ENCODE data around the gene MLLT11. TPM values are rescaled to one million over a fixed set of nuclear protein-coding genes. Genes with fewer than 3 reads are reported as not detected.

Gene MLLT11
- total RNA-seq, 4 donors from 2014 or later, result 0.38 to 1.6 (median 0.92) TPM

DNA sequence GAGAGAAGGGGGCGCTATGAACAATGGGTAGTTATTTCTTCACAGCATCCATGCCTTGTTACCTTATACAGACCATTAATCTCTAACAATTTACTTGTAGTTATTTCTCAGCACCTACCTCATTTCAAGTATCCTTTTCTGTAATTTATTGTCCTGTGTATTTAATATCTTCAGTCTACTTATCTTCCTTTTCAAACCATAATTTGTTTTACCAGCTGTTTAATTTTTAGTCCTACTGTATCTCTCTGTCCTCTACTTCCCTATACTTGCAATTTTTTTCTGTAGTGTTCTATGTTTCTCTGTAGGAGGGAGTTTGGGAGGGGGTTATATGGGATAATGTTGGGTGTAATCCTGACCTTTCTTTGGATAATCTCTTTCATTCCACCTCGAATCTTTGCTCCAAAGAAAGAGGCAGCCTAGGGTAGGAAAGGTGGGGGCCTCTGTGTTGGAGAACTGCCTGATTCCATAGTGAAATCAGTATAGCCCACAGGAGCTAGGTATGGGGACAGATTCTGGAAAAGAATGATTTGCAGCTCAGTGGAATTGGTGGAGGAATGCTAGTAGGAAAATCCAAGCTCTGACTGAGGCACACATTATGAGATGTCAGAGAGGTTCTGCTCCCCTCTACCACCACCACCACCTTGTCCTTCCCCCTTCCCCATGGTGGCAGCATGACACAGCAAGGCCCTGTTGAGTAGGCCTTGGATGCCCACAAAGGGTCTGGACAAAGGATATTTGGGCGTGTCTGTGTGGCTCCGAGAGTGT lies 642 bp downstream of the MLLT11 start:
- no peak for DNase-seq
- Histone ChIP-seq H3K27ac (peak overlapping the region in 2 of 4 donors; percentile 99), H3K27me3 (no peaks in the 10 kb centered on the region), H3K9me3 (no peaks in the 10 kb centered on the region), H3K4me1 (peaks cover 21 to 44% (median 31%) of the 10 kb centered on the region in 3 donors), H3K36me3 (peaks cover 0 to 19% (median 0%) of the 10 kb centered on the region in 3 donors), H3K4me3 (peak overlapping the region; percentile 83 to 99 (median 96))
- WGBS, 2 donors, result 56% methylated on average over 3 to 4 of the region's 4 CpGs
- intact Hi-C loops (cut with DNase I), result no loop called here
- no peak for TF ChIP-seq POLR2A (IDR thresholded peaks at IDR 0.05)
- TF ChIP-seq, protein P1, sequence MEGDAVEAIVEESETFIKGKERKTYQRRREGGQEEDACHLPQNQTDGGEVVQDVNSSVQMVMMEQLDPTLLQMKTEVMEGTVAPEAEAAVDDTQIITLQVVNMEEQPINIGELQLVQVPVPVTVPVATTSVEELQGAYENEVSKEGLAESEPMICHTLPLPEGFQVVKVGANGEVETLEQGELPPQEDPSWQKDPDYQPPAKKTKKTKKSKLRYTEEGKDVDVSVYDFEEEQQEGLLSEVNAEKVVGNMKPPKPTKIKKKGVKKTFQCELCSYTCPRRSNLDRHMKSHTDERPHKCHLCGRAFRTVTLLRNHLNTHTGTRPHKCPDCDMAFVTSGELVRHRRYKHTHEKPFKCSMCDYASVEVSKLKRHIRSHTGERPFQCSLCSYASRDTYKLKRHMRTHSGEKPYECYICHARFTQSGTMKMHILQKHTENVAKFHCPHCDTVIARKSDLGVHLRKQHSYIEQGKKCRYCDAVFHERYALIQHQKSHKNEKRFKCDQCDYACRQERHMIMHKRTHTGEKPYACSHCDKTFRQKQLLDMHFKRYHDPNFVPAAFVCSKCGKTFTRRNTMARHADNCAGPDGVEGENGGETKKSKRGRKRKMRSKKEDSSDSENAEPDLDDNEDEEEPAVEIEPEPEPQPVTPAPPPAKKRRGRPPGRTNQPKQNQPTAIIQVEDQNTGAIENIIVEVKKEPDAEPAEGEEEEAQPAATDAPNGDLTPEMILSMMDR (IDR thresholded peaks at IDR 0.05), result no peak

DNA sequence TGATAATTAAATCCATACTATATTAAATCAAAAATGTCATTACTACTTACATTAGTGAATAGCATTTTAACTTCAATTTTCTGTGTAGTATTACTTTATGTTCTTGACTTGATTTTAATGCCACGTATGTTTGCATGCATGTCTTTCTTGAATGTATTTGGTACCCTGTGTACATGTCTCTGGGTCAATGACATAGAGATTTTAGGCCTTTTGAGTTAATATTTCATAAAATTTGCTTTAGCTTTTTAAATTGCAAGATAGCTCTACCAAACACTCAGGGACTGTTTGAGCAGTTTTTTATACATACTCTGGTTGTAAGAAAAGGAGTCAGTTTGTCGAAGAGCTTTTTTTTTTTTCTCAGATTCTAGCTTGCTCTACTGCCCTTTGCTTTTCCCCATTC lies 1.5 kb downstream of the MLLT11 start:
- H3K4me3 ChIP-seq, result no peak overlapping the region
- H3K27ac ChIP-seq, result no peak overlapping the region
- WGBS, 2 donors, result 69 to 80% methylated on average over 2 of the region's 2 CpGs
- intact Hi-C loops (cut with DNase I), result no loop called here
- peaks cover 0 to 11% (median 0%) of the 10 kb centered on the region in 3 donors for H3K36me3 ChIP-seq
- TF ChIP-seq POLR2A (IDR thresholded peaks at IDR 0.05), result no peak
- TF ChIP-seq, protein P1 (IDR thresholded peaks at IDR 0.05), result no peak
- peaks cover 13 to 35% (median 23%) of the 10 kb centered on the region in 3 donors for H3K4me1 ChIP-seq
- no peaks in the 10 kb centered on the region for H3K9me3 ChIP-seq
- no peaks in the 10 kb centered on the region for H3K27me3 ChIP-seq
- DNase-seq, result no peak

DNA sequence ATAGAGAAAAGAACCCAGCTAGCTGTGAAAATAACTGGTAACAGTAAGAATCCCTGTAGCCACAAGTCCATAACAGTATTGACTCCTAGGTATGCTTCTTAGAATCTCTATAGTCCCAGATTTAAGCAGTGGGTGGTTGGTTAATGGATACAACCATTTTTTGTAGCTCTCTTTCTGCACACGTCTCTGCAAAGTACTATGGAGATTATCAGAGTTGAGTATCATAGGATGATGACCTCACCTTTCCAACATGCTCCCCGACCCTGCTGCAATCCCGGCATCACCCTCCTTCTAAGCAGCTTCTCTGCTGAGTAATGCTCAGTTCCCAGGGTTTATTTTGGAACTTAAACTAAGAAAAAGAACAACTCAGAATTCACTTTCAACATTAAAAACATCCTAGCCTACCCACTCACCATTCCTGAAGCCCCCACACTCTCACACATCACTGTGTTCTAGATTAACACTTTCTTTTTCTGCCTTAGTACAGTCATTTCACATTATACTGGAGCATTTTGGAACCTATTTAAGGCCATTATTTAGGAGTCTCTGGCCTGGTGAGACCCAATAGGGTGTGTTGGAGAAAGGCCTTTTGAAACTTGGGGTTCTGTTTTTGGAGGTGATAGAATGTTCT lies 2.7 kb downstream of the MLLT11 start:
- no peaks in the 10 kb centered on the region for H3K27me3 ChIP-seq
- H3K4me3 ChIP-seq, result no peak overlapping the region
- H3K36me3 ChIP-seq, result no peaks in the 10 kb centered on the region
- no peak overlapping the region for H3K27ac ChIP-seq
- 63 to 94% methylated on average over 2 to 3 of the region's 3 CpGs for WGBS, 2 donors
- DNase-seq, result no peak
- H3K4me1 ChIP-seq, result peaks cover 4 to 24% (median 11%) of the 10 kb centered on the region in 3 donors
- H3K9me3 ChIP-seq, result no peaks in the 10 kb centered on the region
- intact Hi-C loops (cut with DNase I), result no loop called here
- TF ChIP-seq, protein P1 (IDR thresholded peaks at IDR 0.05), result no peak
- no peak for TF ChIP-seq POLR2A (IDR thresholded peaks at IDR 0.05)

DNA sequence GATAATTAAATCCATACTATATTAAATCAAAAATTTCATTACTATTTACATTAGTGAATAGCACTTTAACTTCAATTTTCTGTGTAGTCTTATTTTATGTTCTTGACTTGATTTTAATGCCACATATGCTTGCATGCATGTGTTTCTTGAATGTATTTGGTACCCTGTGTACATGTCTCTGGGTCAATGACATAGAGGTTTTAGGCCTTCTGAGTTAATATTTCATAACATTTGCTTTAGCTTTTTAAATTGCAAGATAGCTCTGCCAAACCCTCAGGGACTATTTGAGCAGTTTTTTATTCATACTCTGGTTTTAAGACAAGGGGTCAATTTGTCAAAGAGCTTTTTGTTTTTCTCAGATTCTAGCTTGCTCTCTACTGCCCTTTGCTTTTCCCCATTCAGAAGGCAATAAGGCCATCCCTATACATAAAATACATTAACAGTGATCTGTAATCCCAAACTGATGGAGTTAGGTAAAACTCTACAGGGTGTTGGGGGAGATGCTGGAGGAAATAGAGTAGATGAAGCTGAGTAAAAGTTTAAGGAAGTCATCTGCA lies 5.0 kb downstream of the MLLT11 start:
- DNase-seq, result no peak
- Histone ChIP-seq H3K27me3 (no peaks in the 10 kb centered on the region), H3K9me3 (no peaks in the 10 kb centered on the region), H3K4me3 (no peak overlapping the region), H3K36me3 (no peaks in the 10 kb centered on the region), H3K4me1 (peaks cover 0 to 22% (median 11%) of the 10 kb centered on the region in 3 donors), H3K27ac (no peak overlapping the region)
- intact Hi-C loops (cut with DNase I), result no loop called here
- TF ChIP-seq, protein P1 (IDR thresholded peaks at IDR 0.05), result no peak

DNA sequence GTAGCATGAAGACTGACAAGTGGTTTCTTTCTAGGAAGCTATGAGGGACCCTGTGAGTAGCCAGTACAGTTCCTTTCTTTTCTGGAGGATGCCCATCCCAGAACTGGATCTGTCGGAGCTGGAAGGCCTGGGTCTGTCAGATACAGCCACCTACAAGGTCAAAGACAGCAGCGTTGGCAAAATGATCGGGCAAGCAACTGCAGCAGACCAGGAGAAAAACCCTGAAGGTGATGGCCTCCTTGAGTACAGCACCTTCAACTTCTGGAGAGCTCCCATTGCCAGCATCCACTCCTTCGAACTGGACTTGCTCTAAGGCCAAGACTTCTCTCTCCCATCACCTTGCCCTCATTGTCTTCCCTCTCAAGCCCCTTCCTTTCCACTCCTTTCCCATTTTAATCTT lies 7.0 kb downstream of the MLLT11 start:
- intact Hi-C loops (cut with DNase I), result no loop called here
- 92 to 94% methylated on average over 1 to 4 of the region's 4 CpGs for WGBS, 2 donors
- Histone ChIP-seq H3K36me3 (no peaks in the 10 kb centered on the region), H3K4me1 (peaks cover 8 to 22% (median 15%) of the 10 kb centered on the region in 3 donors), H3K4me3 (no peak overlapping the region), H3K27me3 (no peaks in the 10 kb centered on the region), H3K27ac (no peak overlapping the region), H3K9me3 (no peaks in the 10 kb centered on the region)
- DNase-seq, result no peak
- TF ChIP-seq, protein P1 (IDR thresholded peaks at IDR 0.05), result no peak
- TF ChIP-seq POLR2A (IDR thresholded peaks at IDR 0.05), result no peak

All from esophagus squamous epithelium (tissue), 5 donors.